ENCODE results near the gene SCN5A.
"Not testable (repeated sequence)": the region's sequence is repeated elsewhere in the genome, so short reads cannot be mapped to it uniquely, and the experiment has no call there.

Gene SCN5A

GRCh38 chr3:38573111-38573510 lies 76.4 kb downstream of the SCN5A start:
- TF ChIP-seq CTCF (IDR thresholded peaks at IDR 0.05; ENCODE audit: borderline replicate concordance, insufficient read depth, low read depth, low read length), result no peak
- no peak overlapping the region for H3K4me3 ChIP-seq (ENCODE audit: low read depth, low read length)

- no peak for TF ChIP-seq CTCF (IDR thresholded peaks at IDR 0.05; ENCODE audit: borderline replicate concordance, insufficient read depth, low read depth, low read length)
- H3K4me3 ChIP-seq (ENCODE audit: low read depth, low read length), result no peak overlapping the region
Observed at GRCh38 chr3:38567498-38567897, 82.0 kb downstream of the SCN5A start.

- not testable (repeated sequence) for H3K4me3 ChIP-seq (ENCODE audit: low read depth, low read length)
Observed at GRCh38 chr3:38566794-38567193, 82.7 kb downstream of the SCN5A start.

- TF ChIP-seq CTCF (IDR thresholded peaks at IDR 0.05; ENCODE audit: borderline replicate concordance, insufficient read depth, low read depth, low read length), result no peak
- no peak overlapping the region for H3K4me3 ChIP-seq (ENCODE audit: low read depth, low read length)
Observed at GRCh38 chr3:38566215-38566528, 83.3 kb downstream of the SCN5A start.

GRCh38 chr3:38565339-38566214 lies 83.9 kb downstream of the SCN5A start:
- TF ChIP-seq CTCF (IDR thresholded peaks at IDR 0.05; ENCODE audit: borderline replicate concordance, insufficient read depth, low read depth, low read length), result no peak
- no peak overlapping the region for H3K4me3 ChIP-seq (ENCODE audit: low read depth, low read length)

- TF ChIP-seq CTCF (IDR thresholded peaks at IDR 0.05; ENCODE audit: borderline replicate concordance, insufficient read depth, low read depth, low read length), result no peak
- no peak overlapping the region for H3K4me3 ChIP-seq (ENCODE audit: low read depth, low read length)
Observed at GRCh38 chr3:38564631-38565338, 84.7 kb downstream of the SCN5A start.

GRCh38 chr3:38563886-38564270 lies 85.6 kb downstream of the SCN5A start:
- no peak for TF ChIP-seq CTCF (IDR thresholded peaks at IDR 0.05; ENCODE audit: borderline replicate concordance, insufficient read depth, low read depth, low read length)
- no peak overlapping the region for H3K4me3 ChIP-seq (ENCODE audit: low read depth, low read length)

All from GM12875 (cell line).